Measurements from ENCODE around the gene ALKBH3. TPM values are rescaled to one million over a fixed set of nuclear protein-coding genes. Genes with fewer than 3 reads are reported as not detected.

The ALKBH3 gene
- total RNA-seq, 1 experiment from 2014 or later = 36.7 TPM

GRCh38 chr11:43969543-43969942 is 88.9 kb downstream of the ALKBH3 start:
- Histone ChIP-seq H3K36me3 (ENCODE audit: control insufficient read depth in 1 of 2, insufficient read depth in 2 of 2, low read length in 2 of 2) (no peaks in the 10 kb centered on the region), H3K4me2 (ENCODE audit: low read length) (no peak overlapping the region), H3K4me3 (replicated peaks in 1 of 2; ENCODE audit: low read depth in 1 of 2, low read length in 2 of 2) (no peak overlapping the region), H3K9me2 (ENCODE audit: insufficient read depth) (no peaks in the 10 kb centered on the region), H3K27me3 (ENCODE audit: insufficient read depth, low read length) (no peaks in the 10 kb centered on the region), H3K79me2 (ENCODE audit: insufficient read depth, low read length) (no peaks in the 10 kb centered on the region), H3K9me3 (ENCODE audit: control insufficient read depth in 1 of 2, insufficient read depth in 1 of 2, low read depth in 1 of 2, low read length in 2 of 2) (peaks cover 1 to 3% of the 10 kb centered on the region in 2 experiments; a peak in 2 of 4 replicates), H3K27ac (ENCODE audit: low read depth, low read length) (no peak overlapping the region), H3K9ac (ENCODE audit: low read length) (no peak overlapping the region), H3K4me1 (ENCODE audit: control insufficient read depth in 1 of 2, insufficient read depth in 2 of 2, low read length in 2 of 2) (no peaks in the 10 kb centered on the region), H4K20me1 (ENCODE audit: insufficient read depth) (no peaks in the 10 kb centered on the region), H2AFZ (ENCODE audit: low read depth, low read length, poor library complexity, severe bottlenecking) (no peak overlapping the region)
- POLR2A ChIA-PET = no interaction called here
- CTCF ChIA-PET = no interaction called here
- intact Hi-C loops (cut with micrococcal nuclease) = no loop called here
- DNase-seq (ENCODE audit: low read depth, low spot score) = no peak
- RAD21 ChIA-PET (ENCODE audit: low non-redundant PET in 1 of 2, low total read pairs in 2 of 2, uncharacterized antibody in 2 of 2, unreplicated experiment in 2 of 2) = interaction anchor here in 1 of 2 experiments (0.7 kb wide), 1 partner anchor 26 kb away, joined by 3 read pairs; no protein-coding TSS in a partner anchor
- TF ChIP-seq EGR1 (IDR thresholded peaks at IDR 0.05; ENCODE audit: low read depth) = no peak
- TF ChIP-seq SRF (IDR thresholded peaks at IDR 0.05; ENCODE audit: low read depth) = no peak
- no peak for TF ChIP-seq YY1 (IDR thresholded peaks at IDR 0.05; ENCODE audit: extremely low read depth, insufficient replicate concordance, low read depth, low read length)
- no peak for TF ChIP-seq EZH2phosphoT487 (IDR thresholded peaks at IDR 0.05; ENCODE audit: borderline replicate concordance)
- TF ChIP-seq POLR2A (IDR thresholded peaks at IDR 0.05; ENCODE audit: borderline replicate concordance, extremely low read depth, insufficient read depth, insufficient read length) = no peak
- TF ChIP-seq POLR2AphosphoS5 (IDR thresholded peaks at IDR 0.05; ENCODE audit: low read depth, low read length) = no peak
- no peak for TF ChIP-seq JUND (IDR thresholded peaks at IDR 0.05)
- ATAC-seq = no peak
- no TSS peak for BruUV-seq (replicated peaks)

Other genes with a start within 250 kb of the ALKBH3 start
- 83.7 TPM for gene HSD17B12, start 200.1 kb upstream of the ALKBH3 start, total RNA-seq (2021; ENCODE audit: unreplicated experiment)
- gene C11orf96, start 61.8 kb downstream of the ALKBH3 start, total RNA-seq (2021; ENCODE audit: unreplicated experiment) = 0.34 TPM
- gene ACCSL, start 167.2 kb downstream of the ALKBH3 start, total RNA-seq (2021; ENCODE audit: unreplicated experiment) = not detected
- 13.2 TPM for gene ACCS, start 185.4 kb downstream of the ALKBH3 start, total RNA-seq (2021; ENCODE audit: unreplicated experiment)
- gene EXT2, start 214.8 kb downstream of the ALKBH3 start, total RNA-seq (2021; ENCODE audit: unreplicated experiment) = 42.8 TPM